GM10248 (cell line): Measurements from ENCODE around the gene PBX1.

Source experiments
- CTCF ChIA-PET: fragments of 300-600 bp; sonication (Branson Sonifier 250); formaldehyde crosslinking; extraction: SDS; loops from one replicate; lab custom pipeline; 2021; ENCODE audit warnings: antibody characterized with exemption; lab: Yijun Ruan, JAX
- POLR2A ChIA-PET: fragments of 350-650 bp; sonication (Branson Sonifier 250); formaldehyde crosslinking; extraction: SDS; loops from one replicate; lab custom pipeline; 2020; ENCODE audit warnings: antibody characterized with exemption; lab: Yijun Ruan, JAX
- DNase-seq: peaks from one replicate; pipeline ENCODE4 v3.0.0; 2012; ENCODE audit errors: extremely low spot score
- TF ChIP-seq, protein P1 (sequence below): IDR thresholded peaks from 2 replicates; pipeline ENCODE4 v1.5.1; 2012; ENCODE audit warnings: mild to moderate bottlenecking, low read depth; ENCODE audit errors: extremely low read depth, missing control alignments, control extremely low read depth

The PBX1 gene

DNA sequence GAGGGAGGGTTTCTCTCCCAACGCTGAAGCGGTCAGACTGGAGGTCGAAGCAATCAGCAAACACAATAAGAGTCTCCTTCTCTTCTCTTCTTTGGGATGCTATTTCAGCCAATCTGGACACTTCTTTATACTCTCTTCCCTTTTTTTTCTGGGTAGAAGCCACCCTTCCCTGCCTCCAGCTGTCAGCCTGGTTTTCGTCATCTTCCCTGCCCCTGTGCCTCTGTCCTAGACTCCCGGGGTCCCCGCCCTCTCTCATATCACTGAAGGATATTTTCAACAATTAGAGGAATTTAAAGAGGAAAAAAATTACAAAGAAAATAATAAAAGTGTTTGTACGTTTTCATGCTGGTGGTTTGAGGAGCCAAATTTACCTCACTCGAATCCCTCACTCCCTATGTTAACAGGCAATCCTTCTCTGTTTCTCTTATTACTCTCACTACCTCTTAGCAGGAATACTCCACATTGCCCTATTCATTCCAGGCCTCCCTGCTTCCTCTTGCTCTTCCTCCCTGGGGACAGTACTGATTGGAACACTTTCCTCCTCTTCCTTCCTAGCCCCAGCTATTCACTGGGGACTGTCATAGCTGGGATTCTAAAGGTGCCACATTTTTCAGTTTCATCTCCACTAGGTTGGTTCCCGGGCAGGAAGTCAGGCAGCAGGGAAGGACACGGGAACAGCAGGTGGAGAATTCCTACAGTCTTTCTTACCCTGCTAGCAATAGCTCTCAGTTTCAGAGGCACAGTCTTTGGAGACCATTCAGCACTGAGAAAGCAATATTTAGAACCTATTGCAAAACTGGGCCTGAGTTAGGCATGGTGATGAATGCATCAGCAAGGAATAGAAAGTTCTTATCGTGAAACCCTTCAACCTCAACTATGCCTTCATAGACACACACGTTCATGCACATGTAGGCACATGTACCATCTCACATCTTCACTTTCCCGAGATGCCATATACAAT is 288.0 kb downstream of the PBX1 start:
- TF ChIP-seq, protein P1, sequence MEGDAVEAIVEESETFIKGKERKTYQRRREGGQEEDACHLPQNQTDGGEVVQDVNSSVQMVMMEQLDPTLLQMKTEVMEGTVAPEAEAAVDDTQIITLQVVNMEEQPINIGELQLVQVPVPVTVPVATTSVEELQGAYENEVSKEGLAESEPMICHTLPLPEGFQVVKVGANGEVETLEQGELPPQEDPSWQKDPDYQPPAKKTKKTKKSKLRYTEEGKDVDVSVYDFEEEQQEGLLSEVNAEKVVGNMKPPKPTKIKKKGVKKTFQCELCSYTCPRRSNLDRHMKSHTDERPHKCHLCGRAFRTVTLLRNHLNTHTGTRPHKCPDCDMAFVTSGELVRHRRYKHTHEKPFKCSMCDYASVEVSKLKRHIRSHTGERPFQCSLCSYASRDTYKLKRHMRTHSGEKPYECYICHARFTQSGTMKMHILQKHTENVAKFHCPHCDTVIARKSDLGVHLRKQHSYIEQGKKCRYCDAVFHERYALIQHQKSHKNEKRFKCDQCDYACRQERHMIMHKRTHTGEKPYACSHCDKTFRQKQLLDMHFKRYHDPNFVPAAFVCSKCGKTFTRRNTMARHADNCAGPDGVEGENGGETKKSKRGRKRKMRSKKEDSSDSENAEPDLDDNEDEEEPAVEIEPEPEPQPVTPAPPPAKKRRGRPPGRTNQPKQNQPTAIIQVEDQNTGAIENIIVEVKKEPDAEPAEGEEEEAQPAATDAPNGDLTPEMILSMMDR = no peak
- no peak for DNase-seq
- CTCF ChIA-PET = interaction anchor here (1.2 kb wide), 1 partner anchor 18 kb away, joined by 3 read pairs; no protein-coding TSS in a partner anchor
- POLR2A ChIA-PET = no interaction called here

DNA sequence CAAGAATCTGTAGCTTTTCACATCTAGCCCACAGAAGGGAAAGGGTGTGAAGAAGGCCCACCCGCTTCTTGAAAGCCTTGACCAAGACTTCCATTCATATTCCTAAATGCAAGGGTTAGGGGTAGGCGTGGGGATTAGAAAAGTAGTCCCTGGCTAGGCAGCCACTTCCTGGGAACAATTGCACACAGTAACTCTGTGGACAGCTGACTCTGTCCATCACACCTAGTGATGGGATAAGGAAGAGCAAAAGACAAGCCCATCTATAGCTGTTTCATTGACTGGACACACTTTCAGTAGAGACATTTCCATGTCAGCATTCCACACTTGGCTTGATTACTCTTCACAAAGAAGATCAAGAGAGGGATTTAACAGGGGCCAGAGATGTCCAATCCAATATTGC is 294.2 kb downstream of the PBX1 start:
- POLR2A ChIA-PET = no interaction called here
- TF ChIP-seq, protein P1 = no peak
- CTCF ChIA-PET = interaction anchor here (1.2 kb wide), 1 partner anchor 11 kb away, joined by 3 read pairs; no protein-coding TSS in a partner anchor

GRCh38 chr1:164855716-164856329 is 296.8 kb downstream of the PBX1 start:
- DNase-seq = no peak
- TF ChIP-seq, protein P1 = no peak
- ChIA-PET CTCF (interaction anchor here (2.8 kb wide), 1 partner anchor 69 kb away, joined by 5 read pairs; no protein-coding TSS in a partner anchor), POLR2A (no interaction called here)

More for the DNA sequence above, 294.2 kb downstream of the PBX1 start:
- DNase-seq = no peak

- ChIA-PET POLR2A (no interaction called here), CTCF (interaction anchor here (2.8 kb wide), 1 partner anchor 69 kb away, joined by 5 read pairs; no protein-coding TSS in a partner anchor)
- no peak for DNase-seq
- TF ChIP-seq, protein P1 = no peak
Observed at GRCh38 chr1:164856381-164856780, 297.4 kb downstream of the PBX1 start.

DNA sequence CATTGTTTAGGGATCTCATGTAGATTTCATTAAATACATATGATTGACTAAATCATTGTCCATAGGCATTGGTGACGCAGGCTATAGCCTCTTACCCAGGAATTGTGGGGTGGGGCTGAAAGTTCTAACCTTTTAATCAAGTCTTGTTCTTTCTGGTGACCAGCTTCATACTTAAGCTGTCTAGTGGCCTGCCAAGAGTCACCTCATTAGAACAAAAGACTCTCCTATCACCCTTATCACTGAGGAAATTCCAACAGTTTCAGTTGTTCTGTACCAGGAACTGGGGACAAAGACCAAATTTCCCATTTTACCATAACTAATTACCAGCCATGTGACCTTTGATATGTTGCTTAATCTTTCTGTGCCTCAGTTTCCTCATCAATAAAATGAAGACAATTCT is 298.5 kb downstream of the PBX1 start:
- ChIA-PET POLR2A (no interaction called here), CTCF (interaction anchor here (1.0 kb wide), 1 partner anchor 11 kb away, joined by 3 read pairs; no protein-coding TSS in a partner anchor)
- no peak for DNase-seq
- TF ChIP-seq, protein P1 = no peak

GRCh38 chr1:164858096-164858632 is 299.2 kb downstream of the PBX1 start:
- no peak for DNase-seq
- CTCF ChIA-PET = interaction anchor here (1.0 kb wide), 1 partner anchor 10 kb away, joined by 3 read pairs; no protein-coding TSS in a partner anchor
- POLR2A ChIA-PET = no interaction called here
- TF ChIP-seq, protein P1 = no peak
